Activated CD4-positive, CD25-positive, alpha-beta regulatory T cell treated with anti-CD3 and anti-CD28 coated beads, Interleukin-2, amount 50 U/mL, for 24 hours (primary cell): ENCODE results near the gene SPATC1L.

Experiments
- ATAC-seq, 2 donors: fragments of 150-1000 bp; cut with Tn5 transposase; one replicate each; pipeline ENCODE4 v1.10.0; 2021; ENCODE audit warnings: mild to moderate bottlenecking in 1 of 2, moderate library complexity in 1 of 2

The SPATC1L gene

DNA sequence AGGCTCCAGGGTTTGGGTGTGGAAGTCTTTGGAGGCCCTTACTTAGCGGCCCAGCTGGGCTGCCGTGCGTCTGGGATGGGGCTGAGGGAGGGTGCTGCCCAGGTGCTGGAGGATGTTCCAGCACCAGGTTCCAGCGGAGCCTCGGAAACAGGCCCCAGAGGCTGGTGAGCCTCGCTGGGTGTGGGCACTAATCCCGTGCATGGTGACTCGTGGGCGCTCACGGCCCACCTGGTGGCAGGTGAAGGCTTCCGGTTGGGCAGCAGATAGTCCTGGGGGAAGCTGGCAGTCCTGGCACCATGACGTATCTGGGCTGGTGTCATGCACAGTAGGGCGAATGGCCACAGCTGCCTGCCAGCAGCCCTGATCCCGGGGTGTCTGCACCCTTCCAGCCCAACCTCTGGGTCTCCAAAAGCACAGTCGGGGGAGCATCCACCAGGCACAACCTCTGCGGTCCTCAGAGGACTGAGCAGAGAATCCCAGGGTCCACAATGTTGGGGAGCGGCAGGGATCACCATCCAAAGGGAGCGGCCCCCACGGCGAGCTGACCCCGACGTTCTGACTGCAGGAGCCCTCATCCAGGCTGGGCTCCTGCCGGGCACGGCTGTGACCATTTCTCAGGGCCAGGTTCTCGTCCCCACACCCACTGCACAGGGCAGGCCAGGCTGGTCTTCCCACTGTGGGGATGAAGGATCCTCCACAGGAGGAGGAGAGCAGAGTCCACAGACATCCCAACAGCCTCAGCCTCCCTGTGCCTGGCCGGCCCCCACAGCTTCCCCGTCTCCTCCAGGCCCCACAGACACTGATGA lies 54.2 kb downstream of the SPATC1L start:
- no peak for ATAC-seq

DNA sequence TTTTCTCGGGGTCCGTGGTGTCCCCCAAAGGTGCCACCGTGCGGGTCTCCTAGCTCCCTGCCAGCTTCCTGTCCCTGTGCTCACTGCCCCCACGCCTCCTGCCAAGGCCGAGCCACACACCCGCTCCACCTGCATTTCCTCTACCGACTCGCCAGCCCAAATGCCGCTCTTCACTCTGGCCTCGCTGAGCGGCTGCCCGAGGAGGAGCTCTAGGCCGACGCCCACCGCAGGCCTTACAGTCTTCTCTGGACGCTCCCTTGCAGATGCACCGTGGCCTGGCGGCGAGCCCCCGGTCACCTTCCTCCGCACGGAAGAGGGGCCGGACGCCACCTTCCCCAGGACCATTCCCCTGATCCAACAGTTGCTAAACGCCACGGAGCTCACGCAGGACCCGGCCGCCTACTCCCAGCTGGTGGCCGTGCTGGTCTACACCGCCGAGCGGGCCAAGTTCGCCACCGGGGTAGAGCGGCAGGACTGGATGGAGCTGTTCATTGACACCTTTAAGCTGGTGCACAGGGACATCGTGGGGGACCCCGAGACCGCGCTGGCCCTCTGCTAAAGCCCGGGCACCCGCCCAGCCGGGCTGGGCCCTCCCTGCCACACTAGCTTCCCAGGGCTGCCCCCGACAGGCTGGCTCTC lies 55.2 kb downstream of the SPATC1L start:
- no peak for ATAC-seq

- ATAC-seq, result no peak
Measured at GRCh38 chr21:46128106-46128932, 55.9 kb downstream of the SPATC1L start.

GRCh38 chr21:46127239-46128105 lies 56.8 kb downstream of the SPATC1L start:
- no peak for ATAC-seq

DNA sequence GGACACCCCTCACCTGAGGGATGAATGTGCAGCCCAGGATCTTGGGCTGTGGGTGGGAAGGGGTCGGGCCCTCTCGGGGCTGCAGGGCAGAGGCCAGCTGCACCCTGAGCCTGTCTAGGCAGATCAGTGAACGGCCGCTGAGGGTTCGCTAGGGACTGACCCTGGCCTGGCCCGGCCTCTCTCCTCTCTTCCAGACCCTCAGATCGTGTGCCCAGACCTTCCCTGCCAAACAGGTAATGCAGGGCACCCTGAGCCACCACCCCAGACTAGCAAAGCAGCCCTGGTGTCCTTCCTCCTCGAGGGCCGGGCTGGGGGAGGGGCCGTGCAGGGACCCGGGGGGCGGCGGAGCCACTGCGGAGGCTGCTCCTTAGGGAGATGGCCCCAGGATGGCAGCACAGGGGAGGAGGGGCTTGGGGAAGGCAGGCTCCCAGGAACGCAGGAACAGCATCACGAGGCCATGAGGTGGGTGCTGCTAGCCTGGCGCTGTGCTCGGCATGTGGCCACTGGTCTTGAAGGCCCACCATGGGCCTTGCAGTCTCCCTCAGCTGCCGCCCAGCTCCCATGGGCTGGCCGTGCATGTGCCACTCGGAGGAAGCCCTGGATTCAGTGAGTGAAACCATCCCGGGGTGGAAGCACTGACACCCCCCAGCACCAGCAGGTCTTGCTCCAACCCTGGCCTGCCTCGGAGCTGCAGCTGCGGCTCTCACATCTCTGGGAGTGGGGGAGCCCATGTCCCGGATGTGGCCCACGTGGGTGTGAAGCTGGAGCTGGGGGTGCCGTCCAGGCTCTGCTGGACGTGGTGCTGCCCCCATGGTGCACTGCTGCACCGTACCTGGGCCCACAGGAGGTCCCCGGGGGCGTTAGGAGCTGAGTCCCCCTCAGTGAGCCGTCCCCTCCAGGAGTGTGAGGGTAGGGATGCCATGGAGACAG lies 57.7 kb downstream of the SPATC1L start:
- no peak for ATAC-seq

- ATAC-seq, result no peak
Measured at GRCh38 chr21:46125846-46126301, 58.4 kb downstream of the SPATC1L start.

DNA sequence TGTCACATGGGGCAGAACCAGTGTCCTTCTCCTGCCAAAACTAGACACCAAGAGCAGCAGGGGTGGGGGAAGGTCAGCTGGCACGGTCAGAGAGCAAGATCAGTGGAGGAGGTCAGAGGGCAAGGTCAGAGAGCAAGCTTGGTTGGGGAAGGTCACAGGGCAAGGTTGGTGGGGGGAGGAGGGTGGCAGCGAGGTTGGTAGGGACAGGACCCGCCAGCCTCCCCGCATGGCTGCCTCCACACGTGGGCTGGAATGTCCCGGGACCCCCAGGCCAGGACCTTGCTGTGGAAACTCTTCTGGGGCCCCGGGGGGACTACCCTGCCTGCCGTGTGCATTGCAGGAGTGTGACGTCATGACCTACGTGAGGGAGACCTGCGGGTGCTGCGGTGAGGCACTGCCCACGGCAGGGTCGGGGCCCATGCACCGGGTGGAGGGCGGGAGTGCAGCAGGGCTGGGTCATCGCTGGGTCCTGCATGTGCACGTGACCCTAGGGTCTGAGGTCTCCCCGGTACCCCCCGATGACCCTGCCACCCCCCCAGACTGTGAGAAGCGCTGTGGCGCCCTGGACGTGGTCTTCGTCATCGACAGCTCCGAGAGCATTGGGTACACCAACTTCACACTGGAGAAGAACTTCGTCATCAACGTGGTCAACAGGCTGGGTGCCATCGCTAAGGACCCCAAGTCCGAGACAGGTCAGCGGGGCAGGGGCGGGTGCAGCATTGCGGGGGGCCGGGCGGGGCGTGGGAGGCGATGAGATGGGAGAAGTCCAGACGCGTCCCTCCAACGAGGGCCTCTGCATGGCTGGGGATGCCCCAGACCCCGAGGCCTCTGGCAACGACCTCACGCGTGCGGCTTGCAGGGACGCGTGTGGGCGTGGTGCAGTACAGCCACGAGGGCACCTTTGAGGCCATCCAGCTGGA lies 59.1 kb downstream of the SPATC1L start:
- ATAC-seq, result no peak

DNA sequence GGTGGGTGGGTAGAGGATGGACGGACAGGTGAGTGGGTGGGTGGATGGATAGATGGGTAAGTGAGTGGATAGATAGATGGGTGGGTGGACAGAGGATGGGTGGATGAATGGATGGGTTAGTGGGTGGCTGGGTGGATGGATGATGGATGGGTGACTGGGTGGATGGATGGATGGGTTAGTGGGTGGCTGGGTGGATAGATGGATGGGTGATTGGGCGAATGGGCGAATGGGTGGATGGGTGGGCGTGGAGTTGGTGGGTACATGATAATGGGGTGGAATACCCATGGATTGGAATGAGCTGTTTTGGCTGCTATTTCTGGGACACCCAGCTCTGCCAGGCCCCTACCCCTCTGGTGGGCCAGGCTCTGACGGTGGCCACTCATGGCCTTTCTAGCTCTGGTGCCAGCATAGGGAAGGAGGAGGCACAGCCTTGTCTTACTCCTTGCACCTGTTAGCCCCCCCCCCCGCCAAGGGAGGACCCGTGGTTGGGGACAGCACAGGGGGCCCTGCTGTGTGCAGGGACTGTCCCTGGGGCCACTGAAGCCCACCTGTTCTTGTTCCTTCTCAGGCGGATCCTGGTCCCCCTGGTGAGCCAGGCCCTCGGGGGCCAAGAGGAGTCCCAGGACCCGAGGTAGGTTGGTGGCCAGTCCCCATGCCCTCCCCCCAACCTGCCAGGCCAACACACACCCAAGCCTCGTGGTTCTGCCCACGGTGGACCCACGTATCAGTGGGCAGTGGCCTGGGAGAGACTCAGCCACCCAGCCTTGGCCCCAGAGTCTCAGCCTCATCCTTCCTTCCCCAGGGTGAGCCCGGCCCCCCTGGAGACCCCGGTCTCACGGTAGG lies 60.0 kb downstream of the SPATC1L start:
- no peak for ATAC-seq

DNA sequence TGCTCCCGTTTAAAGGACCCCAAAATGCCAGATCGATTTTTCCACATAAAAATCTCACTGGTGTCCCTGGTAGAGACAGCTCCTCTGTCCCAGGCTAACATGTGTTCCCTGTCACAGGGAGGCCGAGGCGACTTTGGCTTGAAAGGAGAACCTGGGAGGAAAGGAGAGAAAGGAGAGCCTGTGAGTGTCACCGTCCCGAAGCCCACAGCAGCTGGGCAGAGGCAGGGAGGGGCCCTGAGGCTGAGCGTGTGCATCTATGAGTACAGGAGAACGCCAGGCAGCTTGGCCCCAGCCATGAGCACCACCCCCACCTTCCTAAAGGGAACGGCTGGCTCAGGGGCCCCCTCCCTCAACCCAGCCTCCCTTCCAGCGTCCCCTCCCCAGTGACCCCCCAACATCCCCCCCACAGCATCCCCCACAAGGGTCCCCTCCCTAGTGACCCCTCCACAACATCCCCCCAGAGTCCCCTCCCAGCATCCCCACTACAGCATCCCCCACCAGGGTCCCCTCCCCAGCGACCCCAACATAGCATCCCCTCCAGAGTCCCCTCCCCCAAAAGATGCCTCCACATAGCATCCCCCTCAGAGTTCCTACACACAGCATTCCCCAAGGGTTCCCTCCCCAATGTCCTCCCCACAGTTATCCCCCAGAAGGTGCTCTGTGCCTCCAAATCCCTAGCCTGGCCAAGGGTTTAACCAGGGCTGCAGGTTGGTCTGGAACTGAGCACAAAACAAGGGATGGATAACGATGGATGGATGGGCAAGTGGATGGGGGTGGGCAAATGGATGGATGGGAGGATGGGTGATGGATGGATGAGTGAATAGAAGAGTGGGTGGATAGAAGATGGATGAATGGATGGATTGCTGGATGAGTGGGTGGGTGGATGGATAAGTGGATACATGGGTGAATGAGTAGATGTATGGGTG lies 61.2 kb downstream of the SPATC1L start:
- ATAC-seq, result no peak

- no peak for ATAC-seq
Measured at GRCh38 chr21:46122237-46122671, 62.0 kb downstream of the SPATC1L start.

DNA sequence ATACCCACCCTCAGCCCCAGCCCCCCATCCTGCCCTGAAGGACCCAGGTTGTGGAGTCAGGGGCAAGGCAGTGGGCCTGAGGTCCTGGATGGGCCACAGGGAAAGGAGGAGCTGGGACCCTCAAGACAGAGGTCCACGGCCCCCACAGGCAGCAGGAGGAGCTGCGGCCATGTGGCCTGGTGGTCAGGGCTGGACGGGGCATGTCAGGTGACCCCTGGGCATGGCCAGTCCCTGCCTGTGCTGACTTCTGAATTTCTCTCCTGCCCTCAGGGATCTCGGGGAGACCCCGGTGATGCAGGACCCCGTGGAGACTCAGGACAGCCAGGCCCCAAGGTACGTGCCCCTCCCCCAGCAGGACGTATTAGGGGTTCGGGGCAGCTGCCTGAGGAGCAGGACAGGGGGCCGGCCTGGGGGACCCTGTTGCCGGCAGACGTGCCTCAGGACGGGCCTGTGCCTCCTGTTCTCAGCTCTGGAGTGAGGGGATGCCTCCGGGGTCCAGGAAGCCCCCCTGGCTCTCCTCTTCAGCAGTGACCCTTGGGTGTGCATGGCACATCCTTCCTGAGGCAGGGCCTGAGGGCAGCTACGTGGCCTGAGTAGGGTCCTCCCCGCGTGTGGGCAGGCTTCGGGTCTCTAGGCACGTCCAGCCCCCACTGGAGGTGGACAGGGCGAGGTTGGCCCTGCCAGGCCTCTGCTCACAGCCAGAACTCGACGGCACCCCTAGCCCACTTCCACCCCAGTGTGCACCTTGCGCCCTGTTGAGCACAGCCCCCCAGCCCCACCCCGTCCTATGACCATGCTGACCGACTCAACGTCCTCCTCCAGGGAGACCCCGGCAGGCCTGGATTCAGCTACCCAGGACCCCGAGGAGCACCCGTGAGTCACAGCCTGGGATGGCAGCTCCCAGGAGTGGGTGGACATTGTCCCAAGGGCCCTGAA lies 62.7 kb downstream of the SPATC1L start:
- no peak for ATAC-seq

DNA sequence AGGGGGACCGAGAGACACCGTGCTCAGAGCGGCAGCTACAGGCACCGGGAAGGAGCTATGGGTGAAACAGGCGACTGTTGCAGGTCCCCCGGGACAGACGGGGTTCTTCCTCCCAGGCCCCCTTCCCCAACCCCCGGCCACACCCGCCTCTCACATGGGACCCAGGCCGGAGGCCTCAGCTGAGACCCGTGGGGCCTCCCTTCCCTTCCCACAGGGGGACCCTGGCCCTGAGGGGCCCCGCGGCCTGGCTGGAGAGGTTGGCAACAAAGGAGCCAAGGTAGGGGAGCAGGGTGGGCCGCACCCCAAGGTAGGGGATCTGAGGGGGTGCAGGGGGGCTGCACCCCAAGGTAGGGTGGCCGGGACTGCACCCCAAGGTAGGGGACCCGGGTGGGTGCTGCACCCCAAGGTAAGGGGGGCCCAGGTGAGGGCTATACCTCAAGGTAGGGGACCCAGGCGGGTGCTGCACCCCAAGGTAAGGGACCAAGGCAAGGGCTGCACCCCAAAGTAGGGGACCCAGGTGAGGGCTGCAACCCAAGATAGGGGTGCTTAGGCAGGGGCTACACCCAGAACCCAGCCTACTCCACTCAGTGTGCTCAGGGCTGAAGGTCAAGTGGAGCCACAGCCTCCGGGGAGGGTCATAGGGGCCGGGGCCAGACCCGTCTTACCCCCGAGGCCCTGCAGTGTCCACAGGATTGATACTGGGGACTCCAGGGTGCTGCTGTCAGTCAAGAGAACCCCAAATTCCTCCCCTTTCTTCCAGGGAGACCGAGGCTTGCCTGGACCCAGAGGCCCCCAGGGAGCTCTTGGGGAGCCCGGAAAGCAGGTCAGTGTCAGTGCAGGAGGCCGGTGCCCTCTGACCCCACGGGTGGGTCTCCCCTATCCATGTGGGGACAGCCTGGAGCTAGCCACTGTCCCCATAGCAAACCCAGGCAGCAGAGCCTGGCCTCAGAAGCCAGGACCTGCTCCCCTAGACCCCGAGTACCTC lies 63.7 kb downstream of the SPATC1L start:
- no peak for ATAC-seq

DNA sequence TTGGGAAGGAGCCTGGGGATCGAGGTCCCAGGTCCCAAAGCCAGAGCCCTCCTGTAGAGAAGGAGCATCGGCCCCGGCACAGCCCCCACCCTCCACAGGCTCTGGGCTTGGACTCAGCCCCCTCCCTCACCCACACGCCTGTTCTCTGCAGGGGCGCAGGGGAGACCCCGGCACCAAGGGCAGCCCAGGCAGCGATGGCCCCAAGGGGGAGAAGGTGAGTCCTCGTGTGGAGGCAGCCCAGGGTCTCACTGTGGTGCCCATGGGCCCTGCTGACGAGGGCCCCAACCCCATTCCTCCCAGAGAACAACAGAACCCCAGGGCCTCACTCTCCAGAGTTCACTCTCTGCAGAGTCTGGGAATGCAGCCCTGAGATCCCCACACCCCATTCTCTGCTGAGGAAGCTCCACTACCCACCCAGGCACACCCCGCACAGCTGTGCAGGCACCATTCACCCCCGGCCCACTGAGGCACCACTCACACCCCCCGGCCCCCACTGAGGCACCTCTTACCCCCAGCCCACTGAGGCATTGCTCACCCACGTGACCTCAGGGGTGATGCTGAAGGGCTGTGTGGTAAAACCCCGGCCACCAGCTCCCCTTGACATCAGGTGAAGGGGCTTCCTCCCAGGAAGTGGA lies 64.5 kb downstream of the SPATC1L start:
- ATAC-seq, result no peak

DNA sequence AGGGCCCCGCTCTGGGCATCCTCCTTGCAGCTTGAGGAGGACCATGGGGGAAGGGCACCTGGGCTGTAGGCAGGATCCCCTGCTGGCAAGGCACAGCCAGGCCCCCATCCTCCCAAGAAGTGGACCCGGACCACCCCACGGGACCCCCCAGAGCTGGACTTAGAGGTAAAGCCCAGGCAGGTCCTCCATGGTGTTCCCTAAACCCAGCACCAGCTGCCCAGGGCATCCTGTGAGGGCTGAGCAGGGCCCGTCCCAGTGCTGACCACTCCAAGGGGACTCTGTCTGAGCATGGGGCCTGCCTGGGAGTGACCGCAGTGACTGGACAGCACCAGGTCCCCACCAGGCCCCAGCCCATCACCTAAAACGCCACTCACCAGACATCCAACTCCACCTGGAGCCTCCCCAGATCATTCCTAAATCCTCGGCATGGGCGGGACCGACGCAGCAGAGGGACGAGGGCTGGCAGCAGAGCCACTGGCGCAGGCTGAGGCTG lies 65.1 kb downstream of the SPATC1L start:
- no peak for ATAC-seq
